ENCODE results near the gene TNKS2. TPM values are rescaled to one million over a fixed set of nuclear protein-coding genes. Genes with fewer than 3 reads are reported as not detected.
"Not testable (repeated sequence)": the region's sequence is repeated elsewhere in the genome, so short reads cannot be mapped to it uniquely, and the experiment has no call there.

The TNKS2 gene
- 10 to 100 TPM; 19.6 to 21.8 TPM for total RNA-seq

- Histone ChIP-seq H3K9me3 (no peaks in the 10 kb centered on the region), H3K36me3 (no peaks in the 10 kb centered on the region), H3K27me3 (no peaks in the 10 kb centered on the region), H3K27ac (peak within 1 kb of the TSS; percentile 95 to 96), H3K4me3 (peak within 1 kb of the TSS; percentile 91), H3K4me1 (peaks cover 0 to 37% of the 10 kb centered on the region in 2 donors)
- peak; percentile 94 for DNase-seq (ENCODE audit: low spot score)
- TF ChIP-seq, protein P1, sequence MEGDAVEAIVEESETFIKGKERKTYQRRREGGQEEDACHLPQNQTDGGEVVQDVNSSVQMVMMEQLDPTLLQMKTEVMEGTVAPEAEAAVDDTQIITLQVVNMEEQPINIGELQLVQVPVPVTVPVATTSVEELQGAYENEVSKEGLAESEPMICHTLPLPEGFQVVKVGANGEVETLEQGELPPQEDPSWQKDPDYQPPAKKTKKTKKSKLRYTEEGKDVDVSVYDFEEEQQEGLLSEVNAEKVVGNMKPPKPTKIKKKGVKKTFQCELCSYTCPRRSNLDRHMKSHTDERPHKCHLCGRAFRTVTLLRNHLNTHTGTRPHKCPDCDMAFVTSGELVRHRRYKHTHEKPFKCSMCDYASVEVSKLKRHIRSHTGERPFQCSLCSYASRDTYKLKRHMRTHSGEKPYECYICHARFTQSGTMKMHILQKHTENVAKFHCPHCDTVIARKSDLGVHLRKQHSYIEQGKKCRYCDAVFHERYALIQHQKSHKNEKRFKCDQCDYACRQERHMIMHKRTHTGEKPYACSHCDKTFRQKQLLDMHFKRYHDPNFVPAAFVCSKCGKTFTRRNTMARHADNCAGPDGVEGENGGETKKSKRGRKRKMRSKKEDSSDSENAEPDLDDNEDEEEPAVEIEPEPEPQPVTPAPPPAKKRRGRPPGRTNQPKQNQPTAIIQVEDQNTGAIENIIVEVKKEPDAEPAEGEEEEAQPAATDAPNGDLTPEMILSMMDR (IDR thresholded peaks at IDR 0.05) = no peak
Observed at GRCh38 chr10:91797874-91798648, at the start of gene TNKS2. TNKS2 (plus strand) TSS chr10:91798426; CDS start chr10:91798691, 265 bp downstream.

DNA sequence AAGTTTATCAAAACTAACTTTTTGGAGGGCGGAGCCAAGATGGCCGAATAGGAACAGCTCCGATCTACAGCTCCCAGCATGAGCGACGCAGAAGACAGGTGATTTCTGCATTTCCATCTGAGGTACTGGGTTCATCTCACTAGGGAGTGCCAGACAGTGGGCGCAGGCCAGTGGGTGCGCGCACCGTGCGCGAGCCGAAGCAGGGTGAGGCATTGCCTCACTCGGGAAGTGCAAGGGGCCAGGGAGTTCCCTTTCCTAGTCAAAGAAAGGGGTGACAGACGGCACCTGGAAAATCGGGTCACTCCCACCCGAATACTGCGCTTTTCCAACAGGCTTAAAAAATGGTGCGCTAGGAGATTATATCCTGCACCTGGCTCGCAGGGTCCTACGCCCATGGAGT lies 48.6 kb upstream of the TNKS2 start:
- H3K9me3 ChIP-seq; H3K4me1 ChIP-seq; DNase-seq (ENCODE audit: low spot score); H3K27ac ChIP-seq; H3K36me3 ChIP-seq; H3K27me3 ChIP-seq; H3K4me3 ChIP-seq: not testable (repeated sequence)

- no peak for DNase-seq (ENCODE audit: low spot score)
- TF ChIP-seq, protein P1 (IDR thresholded peaks at IDR 0.05) = no peak
- Histone ChIP-seq H3K4me1 (no peaks in the 10 kb centered on the region), H3K27me3 (no peaks in the 10 kb centered on the region), H3K4me3 (no peak overlapping the region), H3K9me3 (no peaks in the 10 kb centered on the region), H3K36me3 (no peaks in the 10 kb centered on the region), H3K27ac (no peak overlapping the region)
Observed at GRCh38 chr10:91756286-91756685, 41.9 kb upstream of the TNKS2 start.

- no peaks in the 10 kb centered on the region for H3K4me1 ChIP-seq
- TF ChIP-seq, protein P1 (IDR thresholded peaks at IDR 0.05) = peak; percentile 25 to 60
- no peak for DNase-seq (ENCODE audit: low spot score)
- no peak overlapping the region for H3K27ac ChIP-seq
- H3K27me3 ChIP-seq = no peaks in the 10 kb centered on the region
- H3K36me3 ChIP-seq = no peaks in the 10 kb centered on the region
- no peaks in the 10 kb centered on the region for H3K9me3 ChIP-seq
- no peak overlapping the region for H3K4me3 ChIP-seq
Observed at GRCh38 chr10:91758303-91759146, 39.7 kb upstream of the TNKS2 start.

GRCh38 chr10:91759581-91759986 lies 38.6 kb upstream of the TNKS2 start:
- TF ChIP-seq, protein P1 (IDR thresholded peaks at IDR 0.05) = no peak
- Histone ChIP-seq H3K36me3 (no peaks in the 10 kb centered on the region), H3K4me1 (no peaks in the 10 kb centered on the region), H3K9me3 (no peaks in the 10 kb centered on the region), H3K27ac (no peak overlapping the region), H3K4me3 (no peak overlapping the region), H3K27me3 (no peaks in the 10 kb centered on the region)
- DNase-seq (ENCODE audit: low spot score) = no peak

GRCh38 chr10:91761721-91762120 lies 36.5 kb upstream of the TNKS2 start:
- no peak for DNase-seq (ENCODE audit: low spot score)
- Histone ChIP-seq H3K36me3 (no peaks in the 10 kb centered on the region), H3K4me1 (no peaks in the 10 kb centered on the region), H3K27me3 (no peaks in the 10 kb centered on the region), H3K9me3 (no peaks in the 10 kb centered on the region), H3K27ac (no peak overlapping the region), H3K4me3 (no peak overlapping the region)
- TF ChIP-seq, protein P1 (IDR thresholded peaks at IDR 0.05) = no peak
